Measurements from ENCODE around the gene KIAA1671. TPM values are rescaled to one million over a fixed set of nuclear protein-coding genes. Genes with fewer than 3 reads are reported as not detected.

Gene KIAA1671
- polyA plus RNA-seq = 3.9 and 5.3 TPM in 2 replicates

GRCh38 chr22:24951942-24952836 is at the start of gene KIAA1671:
Gene KIAA1671, plus strand, starts transcription at chr22:24952716. Its CDS starts 75,284 bp downstream, at chr22:25028000.

GRCh38 chr22:25199731-25200520 is 247.4 kb downstream of the KIAA1671 start, which contains the start of gene CRYBB3:
Gene CRYBB3, plus strand, starts transcription at chr22:25199858. Its CDS starts 1,539 bp downstream, at chr22:25201397.

DNA sequence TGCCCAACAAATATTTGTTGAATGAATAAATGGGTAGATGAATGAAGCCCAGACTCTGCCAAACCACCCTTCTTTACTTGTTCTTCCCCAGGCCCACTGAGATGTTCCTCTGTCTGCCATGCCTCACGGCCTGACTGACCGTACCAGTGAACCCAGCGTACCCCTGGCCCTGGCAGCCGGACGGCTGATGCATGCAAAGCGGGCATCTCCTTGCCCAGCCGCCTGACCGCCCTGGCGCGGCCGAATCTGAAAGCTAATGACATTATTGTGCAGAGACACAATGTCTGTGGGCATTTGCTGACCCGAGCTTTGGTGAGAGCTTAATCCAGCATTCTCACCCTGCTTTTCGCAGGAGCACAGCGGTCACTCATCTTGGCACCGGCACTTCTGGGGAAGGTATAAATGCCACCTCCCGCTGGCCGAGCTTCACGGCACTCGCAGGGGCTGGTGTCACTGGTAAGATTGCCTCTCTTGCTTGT is 266.7 kb downstream of the KIAA1671 start, which contains the start of gene CRYBB2:
Gene CRYBB2 (plus strand): TSS at position 429 of the 479 bp plus-strand sequence. CDS start 1,791 bp downstream, outside the sequence.

Other genes starting within 250 kb of the KIAA1671 start
- gene PIWIL3, start 178.0 kb upstream of the KIAA1671 start, polyA plus RNA-seq = not detected in 2 replicates
- 0.84 and 1.3 TPM in 2 replicates for gene SGSM1, start 146.5 kb upstream of the KIAA1671 start, polyA plus RNA-seq
- gene LHFPL7, start 6.0 kb upstream of the KIAA1671 start, polyA plus RNA-seq = not detected in 2 replicates
- not detected in 2 replicates for gene CRYBB3, start 247.1 kb downstream of the KIAA1671 start, polyA plus RNA-seq